ENCODE data around the gene LRRC4C. TPM values are rescaled to one million over a fixed set of nuclear protein-coding genes. Genes with fewer than 3 reads are reported as not detected.

Gene LRRC4C
- total RNA-seq, 1 experiment from 2014 or later: 0.15 TPM

- Histone ChIP-seq H3K4me1 (ENCODE audit: control insufficient read depth, insufficient read depth, low read length) (no peaks in the 10 kb centered on the region), H3K27ac (ENCODE audit: low read length) (no peak overlapping the region), H3K4me3 (ENCODE audit: low read depth in 2 of 2, low read length in 2 of 2) (no peak overlapping the region), H3K27me3 (ENCODE audit: control insufficient read depth, insufficient read depth, low read length) (no peaks in the 10 kb centered on the region), H3K9me3 (ENCODE audit: control insufficient read depth, insufficient read depth, low read depth, low read length) (no peaks in the 10 kb centered on the region), H3K36me3 (ENCODE audit: control insufficient read depth, insufficient read depth, low read length) (no peaks in the 10 kb centered on the region)
- intact Hi-C loops (cut with micrococcal nuclease; ENCODE audit: unreplicated experiment) (no loop called here), in situ Hi-C loops (cut with HindIII; ENCODE audit: low pct_unique_long_range_greater_than_20kb, low sequenced_read_pairs) (no loop called here)
- peak; percentile 73 for TF ChIP-seq CTCF (IDR thresholded peaks at IDR 0.05)
- TF ChIP-seq TCF7L2 (IDR thresholded peaks at IDR 0.05; ENCODE audit: low read depth, low read length): no peak
- TF ChIP-seq REST (IDR thresholded peaks at IDR 0.05; ENCODE audit: insufficient read depth in 1 of 2, low read depth in 2 of 2, low read length in 1 of 2): no peak
- no peak for TF ChIP-seq POLR2AphosphoS5 (IDR thresholded peaks at IDR 0.05; ENCODE audit: low read depth, low read length)
- ChIA-PET POLR2A (no interaction called here), CTCF (no interaction called here)
- ATAC-seq: no peak
- no TSS peak for BruUV-seq (replicated peaks)
- DNase-seq (ENCODE audit: low read depth, low spot score): peak; percentile 1
Observed at GRCh38 chr11:41431784-41432183, 27.7 kb downstream of the LRRC4C start.

- no peak for TF ChIP-seq REST (IDR thresholded peaks at IDR 0.05; ENCODE audit: insufficient read depth in 1 of 2, low read depth in 2 of 2, low read length in 1 of 2)
- no peak for TF ChIP-seq TCF7L2 (IDR thresholded peaks at IDR 0.05; ENCODE audit: low read depth, low read length)
- TF ChIP-seq SIN3A (IDR thresholded peaks at IDR 0.05; ENCODE audit: borderline replicate concordance, insufficient read depth, low read depth, low read length): no peak
- TF ChIP-seq CTCF (IDR thresholded peaks at IDR 0.05): no peak
- TF ChIP-seq POLR2AphosphoS5 (IDR thresholded peaks at IDR 0.05; ENCODE audit: low read depth, low read length): no peak
- H3K27ac ChIP-seq (ENCODE audit: low read length): no peak overlapping the region
- BruUV-seq (replicated peaks): no TSS peak
- DNase-seq (ENCODE audit: low read depth, low spot score): no peak
- ATAC-seq: no peak
- no peak overlapping the region for H3K4me3 ChIP-seq (ENCODE audit: low read depth in 2 of 2, low read length in 2 of 2)
- H3K4me1 ChIP-seq (ENCODE audit: control insufficient read depth, insufficient read depth, low read length): no peaks in the 10 kb centered on the region
- H3K9me3 ChIP-seq (ENCODE audit: control insufficient read depth, insufficient read depth, low read depth, low read length): no peaks in the 10 kb centered on the region
- ChIA-PET CTCF (no interaction called here), POLR2A (no interaction called here)
- in situ Hi-C loops (cut with HindIII; ENCODE audit: low pct_unique_long_range_greater_than_20kb, low sequenced_read_pairs): no loop called here
- intact Hi-C loops (cut with micrococcal nuclease; ENCODE audit: unreplicated experiment): no loop called here
- no peaks in the 10 kb centered on the region; the same call in 1 of the 2 replicates for H3K27me3 ChIP-seq (ENCODE audit: control insufficient read depth, insufficient read depth, low read length)
- H3K36me3 ChIP-seq (ENCODE audit: control insufficient read depth, insufficient read depth, low read length): no peaks in the 10 kb centered on the region
Observed at GRCh38 chr11:41419901-41420300, 39.6 kb downstream of the LRRC4C start.

All from Panc1 (cell line).